SK-N-MC (cell line): ENCODE data around the gene POU2AF2.

Source experiments
- EZH2 ChIP-seq: fragments of 200-600 bp; sonication (generic); IDR thresholded peaks from one replicate; pipeline ENCODE4 v1.6.1; 2017; ENCODE audit warnings: antibody characterized with exemption
- FOXP2 ChIP-seq: optimal IDR thresholded peaks from 2 replicates; pipeline ENCODE3; 2011; ENCODE audit warnings: mild to moderate bottlenecking, moderate library complexity; ENCODE audit not compliant: insufficient read depth; ENCODE audit errors: extremely low read length, control extremely low read depth
- POLR2AphosphoS5 ChIP-seq: IDR thresholded peaks from 2 replicates; pipeline ENCODE4 v1.6.1; 2012; ENCODE audit warnings: mild to moderate bottlenecking, low read depth, low read length, borderline replicate concordance

- no peak for TF ChIP-seq EZH2
- no peak; the same call in 1 of the 2 replicates for TF ChIP-seq POLR2AphosphoS5
- no peak for TF ChIP-seq FOXP2
Observed at GRCh38 chr11:111260811-111261210, 15.3 kb downstream of the POU2AF2 start.
